ENCODE measurements around the gene KRT33B. TPM values are rescaled to one million over a fixed set of nuclear protein-coding genes. Genes with fewer than 3 reads are reported as not detected.
"Not testable (repeated sequence)": the region's sequence is repeated elsewhere in the genome, so short reads cannot be mapped to it uniquely, and the experiment has no call there.

Gene KRT33B
- total RNA-seq, 1 donor from 2014 or later, result not detected

DNA sequence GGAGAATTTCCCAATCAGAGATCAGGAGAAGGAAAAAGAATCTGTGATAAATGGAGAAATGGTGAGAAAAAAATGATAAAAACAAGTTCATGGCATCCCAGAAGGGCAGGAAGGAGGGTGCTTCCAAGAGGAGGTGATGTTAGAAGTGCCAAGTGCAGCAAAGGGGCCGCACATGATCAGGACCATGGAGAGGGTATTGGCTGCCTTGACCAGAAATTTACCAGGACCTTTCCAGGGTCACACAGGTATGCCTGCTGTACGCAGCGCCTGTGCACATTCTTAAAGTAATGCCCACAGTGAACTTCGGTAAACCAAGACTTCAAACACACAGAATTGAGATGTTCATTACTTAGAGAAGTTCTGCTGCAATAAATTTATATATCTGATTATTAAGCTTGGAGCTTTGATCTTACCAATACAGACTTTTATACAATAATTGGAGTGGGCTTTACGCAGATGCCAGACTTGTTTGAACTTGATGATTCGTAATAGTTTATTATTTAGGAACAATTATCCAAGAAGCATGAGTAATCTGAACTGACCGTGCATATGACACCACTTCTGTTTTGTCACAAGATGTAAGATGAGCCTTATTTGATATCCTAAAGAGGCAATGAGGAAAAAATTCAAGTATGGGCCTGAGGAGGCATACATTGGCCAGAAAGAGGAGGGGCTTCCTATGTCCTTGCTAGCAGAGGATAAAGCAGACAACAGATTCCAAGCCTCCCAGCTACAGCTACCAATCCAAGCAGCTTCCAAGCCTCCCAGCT lies 16.8 kb downstream of the KRT33B start:
- DNase-seq, result no peak
- no peak for ATAC-seq
- intact Hi-C loops (cut with micrococcal nuclease), result no loop called here

DNA sequence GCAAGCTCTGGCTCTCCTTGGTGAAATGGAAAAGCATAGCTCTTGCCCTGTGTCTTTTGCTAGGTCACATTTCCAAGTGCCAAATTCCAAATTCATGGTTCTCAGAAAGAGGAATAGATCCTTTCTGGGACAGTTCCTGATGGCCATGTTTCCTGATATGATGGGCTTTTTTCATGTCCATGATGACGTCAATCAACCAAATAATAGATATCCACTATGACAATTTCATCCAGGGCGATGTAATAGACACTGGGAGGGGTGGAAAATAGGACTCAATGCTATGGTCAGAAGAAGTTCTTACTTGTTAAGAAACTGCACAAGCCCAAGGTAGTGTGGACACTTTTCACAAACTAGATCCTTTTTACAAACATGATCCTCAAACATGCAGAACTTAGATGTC lies 18.4 kb downstream of the KRT33B start:
- intact Hi-C loops (cut with micrococcal nuclease), result no loop called here
- DNase-seq (no peak), ATAC-seq (no peak)

DNA sequence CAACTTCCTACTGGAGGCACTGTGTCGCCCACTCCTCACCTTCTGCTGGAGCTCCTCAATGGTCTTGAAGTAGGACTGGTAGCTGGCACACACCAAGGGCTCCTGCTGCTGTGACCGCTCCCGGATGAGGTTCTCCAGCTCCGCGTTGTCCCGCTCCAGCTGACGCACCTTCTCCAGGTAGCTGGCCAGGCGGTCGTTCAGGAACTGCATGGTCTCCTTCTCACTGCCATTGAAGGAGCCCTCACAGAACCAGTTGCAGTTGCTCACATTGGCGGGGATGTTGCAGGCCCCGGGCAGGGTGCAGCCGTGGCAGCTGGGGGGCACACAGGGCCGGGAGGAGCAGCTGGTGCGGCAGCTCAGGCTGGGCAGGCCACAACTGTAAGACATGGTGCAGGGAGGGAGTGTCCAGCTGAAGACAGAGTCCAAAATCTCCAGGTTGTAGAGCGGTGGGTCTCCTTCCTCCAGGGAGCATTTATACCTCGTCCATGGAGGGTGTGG lies 19.2 kb downstream of the KRT33B start, which contains the start of gene KRT33A:
Gene KRT33A, minus strand, starts transcription at position 448 of the 498 bp plus-strand sequence. Its CDS starts 61 bp downstream, at position 387.
- ATAC-seq; intact Hi-C loops (cut with micrococcal nuclease): not testable (repeated sequence)

DNA sequence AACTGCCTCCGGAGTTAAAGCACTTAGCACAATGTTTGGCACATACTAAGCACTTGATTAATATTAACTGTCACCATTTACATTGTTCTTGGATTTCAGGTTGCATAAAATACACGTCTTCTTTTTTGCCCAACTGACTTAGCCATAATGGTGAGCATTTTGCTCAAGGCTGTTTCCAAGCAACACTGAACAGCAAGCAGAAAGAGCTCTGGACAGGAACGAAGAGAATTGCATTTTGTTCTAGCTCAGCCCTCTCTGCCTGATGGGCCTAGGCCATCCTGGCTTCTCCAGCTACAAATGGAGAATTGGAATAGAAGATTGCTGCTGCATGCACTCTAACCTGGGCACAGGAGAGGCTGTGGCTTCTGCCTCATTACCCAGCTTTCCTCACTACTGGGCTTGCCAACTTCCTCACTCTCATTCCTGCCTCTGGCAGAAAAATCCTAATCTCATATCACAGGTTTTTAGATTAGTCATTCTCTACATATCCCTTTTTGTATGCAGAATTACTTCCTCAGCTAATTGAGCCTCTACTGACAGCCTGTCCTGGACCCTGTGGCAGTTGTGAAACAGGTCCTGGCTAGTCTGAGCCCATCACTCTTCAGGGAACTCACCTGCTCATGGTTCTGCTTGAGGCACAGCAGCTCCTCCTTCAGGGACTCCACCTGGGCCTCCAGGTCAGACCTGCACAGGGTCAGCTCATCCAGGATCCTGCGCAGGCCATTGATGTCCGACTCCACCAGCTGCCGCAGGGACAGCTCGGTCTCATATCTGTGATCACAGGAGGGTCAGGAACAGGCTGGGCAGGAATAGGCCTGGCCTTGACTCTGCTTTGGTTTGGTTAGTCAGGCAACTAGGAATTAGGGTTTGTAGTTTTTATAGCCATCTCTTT lies 21.5 kb downstream of the KRT33B start:
- ATAC-seq (no peak), DNase-seq (no peak)
- intact Hi-C loops (cut with micrococcal nuclease), result no loop called here

More for the DNA sequence above, 19.2 kb downstream of the KRT33B start, which contains the start of gene KRT33A:
- not testable (repeated sequence) for DNase-seq

DNA sequence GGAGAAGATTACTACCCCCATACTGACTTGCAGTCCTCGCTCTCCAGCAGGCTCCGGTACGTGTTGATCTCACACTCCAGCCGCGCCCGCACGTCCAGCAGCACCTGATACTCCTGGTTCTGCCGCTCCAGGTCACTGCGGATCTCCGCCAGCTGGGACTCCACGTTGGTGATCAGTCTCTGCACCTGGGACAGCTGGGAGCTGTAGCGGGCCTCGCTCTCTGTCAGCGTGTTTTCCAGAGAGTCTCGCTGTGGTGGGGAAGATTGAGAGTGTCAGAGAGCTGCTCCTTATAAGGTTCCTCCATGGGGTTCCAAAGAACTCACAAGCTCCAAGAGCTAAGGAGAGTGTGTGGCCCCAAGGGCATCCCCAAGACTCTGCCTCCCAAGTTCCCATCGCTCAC lies 23.2 kb downstream of the KRT33B start:
- DNase-seq; intact Hi-C loops (cut with micrococcal nuclease); ATAC-seq: not testable (repeated sequence)

DNA sequence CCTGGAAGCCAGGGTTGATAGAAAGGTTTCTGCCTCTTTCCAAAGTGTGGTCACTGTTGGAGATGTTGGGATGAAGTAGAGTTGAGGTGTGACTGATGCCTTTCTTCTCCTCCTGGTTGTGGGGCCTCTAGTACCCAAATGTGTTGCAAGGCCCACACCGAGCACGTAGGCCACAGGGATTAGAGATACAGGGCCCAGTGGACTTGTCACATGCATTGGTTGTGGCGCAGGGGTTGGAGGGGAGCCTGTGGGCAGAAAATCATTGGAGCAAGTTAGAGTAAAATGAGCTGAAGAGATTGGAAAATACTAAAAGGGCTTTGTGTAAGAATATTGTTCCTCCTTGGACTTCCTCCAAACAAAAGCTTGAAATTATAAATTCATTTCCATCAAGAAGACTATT lies 23.6 kb downstream of the KRT33B start:
- ATAC-seq (no peak), DNase-seq (no peak)
- intact Hi-C loops (cut with micrococcal nuclease), result no loop called here

DNA sequence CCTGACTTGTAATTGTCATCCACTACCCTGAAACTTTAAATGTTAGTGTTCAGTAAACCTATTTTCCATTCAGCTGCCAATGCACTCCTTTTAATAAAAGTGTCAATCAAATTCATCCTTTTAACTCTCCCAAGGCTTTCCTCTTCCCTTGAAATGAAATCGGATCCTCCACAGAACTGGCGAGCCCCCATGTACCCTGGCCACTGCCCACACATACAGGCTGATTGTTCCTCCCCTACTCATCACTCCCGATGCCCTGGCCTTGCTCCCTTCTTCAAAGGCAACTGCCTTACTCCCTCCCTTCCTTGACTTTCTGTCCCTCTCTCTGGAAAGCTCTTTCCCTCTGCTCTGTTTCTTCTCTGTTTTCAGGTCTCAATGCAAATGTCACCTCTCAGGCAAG lies 26.6 kb downstream of the KRT33B start:
- DNase-seq (no peak), ATAC-seq (no peak)
- intact Hi-C loops (cut with micrococcal nuclease), result no loop called here

DNA sequence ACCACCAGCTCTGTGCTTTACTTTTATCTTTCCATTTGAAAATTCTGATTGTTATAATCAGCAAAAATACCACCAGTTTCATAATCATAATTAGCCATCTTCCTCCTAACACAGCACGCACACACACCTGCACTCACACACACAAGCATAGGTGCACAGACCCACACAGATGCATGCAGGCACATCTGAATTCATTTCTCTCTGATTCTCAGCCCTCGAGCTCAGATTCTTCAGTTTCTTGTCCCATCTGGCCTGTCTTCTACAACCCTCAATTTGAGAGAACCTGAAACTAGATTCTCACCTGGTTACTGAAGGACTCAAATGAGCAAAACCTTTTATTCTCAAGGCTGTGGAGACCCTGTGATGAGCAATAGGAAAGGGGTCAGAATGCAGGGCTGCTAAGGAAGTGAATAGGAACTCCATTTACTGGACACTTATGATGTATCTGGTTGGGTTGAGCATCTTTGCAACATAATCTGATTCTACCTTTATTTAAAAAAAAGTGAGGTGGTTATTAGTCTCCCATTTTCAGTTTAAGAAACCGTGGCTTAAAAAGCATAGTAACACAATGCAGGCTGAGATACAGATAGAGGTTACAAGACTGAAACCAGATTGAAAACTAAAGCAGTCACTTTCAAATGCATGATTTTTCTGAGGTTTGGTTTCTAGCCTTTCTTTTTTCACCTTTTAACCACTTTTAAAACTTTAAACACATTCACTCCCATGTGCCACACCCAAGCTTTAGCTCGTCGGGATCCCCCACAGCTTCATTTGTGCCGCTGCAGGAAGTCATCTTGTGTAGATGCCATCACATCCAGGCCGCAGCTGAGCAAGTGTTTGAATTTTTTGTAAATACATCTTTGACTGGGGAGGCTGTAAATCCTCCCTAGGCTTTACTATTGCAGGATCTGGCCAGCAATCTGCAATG lies 28.4 kb downstream of the KRT33B start:
- ATAC-seq, result no peak
- intact Hi-C loops (cut with micrococcal nuclease), result no loop called here
- DNase-seq, result no peak

DNA sequence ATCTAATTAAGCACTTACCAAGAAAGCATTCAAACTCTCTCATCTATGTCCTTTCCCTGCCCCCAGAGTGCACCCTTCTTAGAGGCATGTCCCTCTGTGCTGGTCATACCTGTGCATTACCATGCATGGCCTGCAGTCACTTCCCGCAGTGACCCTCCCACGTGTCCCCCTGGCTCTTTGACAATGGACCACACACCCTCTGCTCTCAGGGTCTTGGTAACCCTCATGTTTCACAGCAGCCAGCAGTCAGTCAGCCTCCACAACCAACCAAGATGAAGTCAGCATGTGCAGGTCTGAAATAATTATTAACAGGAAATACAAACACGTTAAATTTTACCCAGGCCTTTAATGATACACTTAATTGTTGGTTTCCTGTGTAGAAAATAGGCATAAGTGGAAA lies 29.1 kb downstream of the KRT33B start:
- ATAC-seq (no peak), DNase-seq (no peak)
- intact Hi-C loops (cut with micrococcal nuclease), result no loop called here

DNA sequence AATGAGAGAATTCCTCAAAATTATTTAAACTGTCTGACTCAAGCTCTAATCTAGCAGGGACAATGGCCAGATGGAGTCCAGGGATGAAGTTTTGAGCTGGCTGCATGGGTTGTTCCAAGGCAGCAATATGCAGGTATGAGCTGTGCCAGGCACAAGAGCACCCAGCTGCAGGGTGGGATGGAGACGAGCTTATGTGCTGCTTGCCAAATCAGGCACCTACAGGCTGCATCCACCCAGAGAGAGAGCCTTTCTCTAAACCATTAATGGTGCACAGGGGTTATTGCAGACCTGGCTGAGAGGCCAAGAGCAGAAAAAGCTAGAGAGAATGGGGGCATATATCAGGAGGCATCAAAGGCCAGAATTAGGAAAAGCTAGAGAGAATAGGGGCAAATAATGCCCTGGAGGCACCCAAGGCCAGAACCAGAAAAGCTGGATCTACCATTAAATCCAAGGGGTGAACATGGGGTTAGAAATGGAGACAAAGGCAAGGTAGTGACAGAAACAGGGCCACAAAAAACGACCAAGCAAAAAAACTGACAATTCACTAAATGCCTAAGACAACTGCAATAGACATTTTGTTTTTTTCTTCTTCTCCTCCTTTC lies 29.9 kb downstream of the KRT33B start:
- ATAC-seq (no peak), DNase-seq (no peak)
- intact Hi-C loops (cut with micrococcal nuclease), result no loop called here

DNA sequence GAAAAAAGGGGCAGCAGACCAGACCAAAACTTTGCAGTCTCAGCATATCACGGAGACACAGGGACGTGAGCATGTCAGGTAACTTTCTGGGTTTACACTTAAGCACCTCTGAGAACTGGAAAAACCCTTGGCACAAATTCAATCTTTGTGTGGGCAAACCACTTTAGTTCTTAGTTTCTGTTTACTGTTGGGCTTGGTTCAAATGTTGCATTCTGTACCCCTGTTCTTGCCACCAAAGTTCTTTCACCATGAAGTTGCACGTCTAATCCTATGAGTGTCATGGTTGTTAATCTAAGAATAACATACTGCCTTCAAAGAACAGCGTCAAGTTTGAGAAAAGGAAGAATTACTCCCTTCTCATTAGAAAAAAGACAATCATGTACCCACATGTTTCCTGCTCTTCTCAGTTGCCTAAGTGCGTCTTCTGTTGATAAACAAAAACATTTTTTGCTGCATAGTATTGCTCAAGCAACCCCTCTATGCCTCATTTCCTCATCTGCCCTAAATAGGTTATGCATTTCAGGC lies 30.6 kb downstream of the KRT33B start:
- intact Hi-C loops (cut with micrococcal nuclease), result no loop called here
- ATAC-seq, result no peak
- DNase-seq, result no peak

DNA sequence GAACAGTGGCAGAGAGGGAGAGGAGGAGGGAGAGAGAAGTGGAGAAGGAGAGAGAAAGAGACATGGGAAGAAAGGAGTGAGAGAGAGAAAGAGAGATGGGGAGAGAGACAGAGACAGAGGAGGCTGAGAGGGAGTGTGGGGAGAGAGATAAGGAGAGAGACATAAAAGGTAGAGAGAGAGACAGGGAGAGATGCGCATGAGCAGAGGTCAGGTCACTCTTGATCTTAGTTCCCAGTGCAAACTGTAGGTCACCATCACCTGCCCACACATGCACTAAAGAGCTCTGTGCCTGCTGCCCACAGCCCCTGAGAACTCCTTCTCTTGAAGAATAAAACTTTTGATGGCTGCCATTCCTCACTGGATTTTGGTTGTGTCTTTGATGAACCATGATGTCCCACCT lies 33.9 kb downstream of the KRT33B start:
- ATAC-seq (no peak), DNase-seq (no peak)
- intact Hi-C loops (cut with micrococcal nuclease), result no loop called here

DNA sequence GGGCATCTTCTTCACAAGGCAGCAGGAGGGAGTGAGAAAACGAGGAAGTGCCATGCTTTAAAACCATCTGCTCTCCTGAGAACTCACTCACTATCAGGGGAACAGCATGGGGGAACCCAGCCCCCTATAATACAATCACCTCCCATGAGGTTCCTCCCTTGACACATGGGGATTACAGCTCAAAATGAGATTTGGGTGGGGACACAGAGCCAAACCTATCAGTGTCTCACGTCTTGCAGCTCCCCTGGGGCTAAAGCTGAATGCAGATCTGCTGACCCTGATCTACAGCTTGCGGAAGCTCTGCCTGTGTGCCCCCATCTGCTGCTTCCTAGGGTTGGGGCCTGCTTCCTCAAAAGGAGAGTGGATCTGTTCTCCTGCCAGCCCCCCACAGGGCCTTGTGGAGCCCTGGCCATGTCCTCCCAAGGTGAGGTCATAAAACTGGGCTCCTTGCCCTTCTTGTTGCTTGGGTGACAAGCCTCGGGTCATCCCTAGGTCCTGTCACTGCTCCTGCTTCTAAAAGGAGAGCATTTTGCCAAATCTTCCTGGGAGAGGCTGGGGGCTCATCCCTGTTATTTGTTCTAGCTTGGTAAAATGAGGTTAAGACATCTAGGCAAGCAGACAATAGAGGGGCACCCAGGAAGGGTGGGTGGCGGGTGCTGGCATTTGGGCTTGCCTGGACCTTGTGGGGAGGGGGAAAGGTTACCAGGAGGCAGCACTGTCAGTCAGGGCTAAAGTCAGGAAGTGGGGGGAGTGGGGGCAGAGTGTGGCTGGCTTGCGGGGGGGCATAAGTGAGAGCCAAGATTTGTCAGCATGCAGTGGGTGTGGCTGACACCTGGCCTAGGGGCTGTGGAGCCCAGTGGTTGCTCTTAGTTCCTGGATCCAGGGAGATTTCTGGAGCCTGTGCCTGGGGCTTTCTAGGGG lies 35.0 kb downstream of the KRT33B start:
- ATAC-seq (no peak), DNase-seq (no peak)
- intact Hi-C loops (cut with micrococcal nuclease), result no loop called here

DNA sequence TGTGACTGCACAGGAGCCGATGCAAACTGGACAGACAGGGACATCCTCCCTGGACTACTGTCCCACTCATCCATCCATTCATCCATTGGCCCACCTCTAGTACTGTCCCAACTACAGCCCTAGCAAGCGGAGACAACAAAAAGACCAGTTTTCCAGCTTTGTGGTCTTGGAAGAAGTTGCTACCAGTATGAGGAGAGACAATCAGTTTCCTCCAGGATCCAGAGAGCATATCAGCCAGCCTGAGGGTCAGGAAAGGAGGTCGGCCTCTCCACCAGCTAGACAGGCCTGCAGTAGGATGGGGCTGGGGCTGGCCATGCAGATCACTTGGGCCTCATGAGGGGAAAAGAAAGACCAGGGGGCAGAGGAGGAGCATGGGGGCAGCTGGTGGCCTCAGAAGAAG lies 35.8 kb downstream of the KRT33B start:
- ATAC-seq (no peak), DNase-seq (no peak)
- intact Hi-C loops (cut with micrococcal nuclease), result no loop called here

DNA sequence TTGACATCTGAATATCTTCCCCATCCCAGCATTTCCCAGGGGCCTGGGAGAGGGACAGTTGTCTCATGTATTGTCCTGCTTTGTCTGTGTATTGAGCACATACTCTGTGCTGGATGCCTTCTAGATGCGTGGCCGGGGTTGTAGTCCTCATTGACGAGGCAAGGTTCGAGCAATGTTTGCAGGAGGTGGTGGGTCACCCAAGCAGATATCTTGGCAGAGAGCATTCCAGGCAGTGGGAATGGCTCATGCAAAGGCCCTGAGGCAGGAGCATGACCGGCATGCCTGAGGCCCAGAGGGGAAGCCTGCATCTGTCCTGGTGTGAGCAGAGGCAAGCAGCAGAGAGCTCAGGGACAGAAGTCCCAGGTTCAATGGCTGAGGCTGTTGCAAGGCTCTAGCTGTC lies 36.5 kb downstream of the KRT33B start:
- intact Hi-C loops (cut with micrococcal nuclease), result no loop called here
- no peak for ATAC-seq
- no peak for DNase-seq

DNA sequence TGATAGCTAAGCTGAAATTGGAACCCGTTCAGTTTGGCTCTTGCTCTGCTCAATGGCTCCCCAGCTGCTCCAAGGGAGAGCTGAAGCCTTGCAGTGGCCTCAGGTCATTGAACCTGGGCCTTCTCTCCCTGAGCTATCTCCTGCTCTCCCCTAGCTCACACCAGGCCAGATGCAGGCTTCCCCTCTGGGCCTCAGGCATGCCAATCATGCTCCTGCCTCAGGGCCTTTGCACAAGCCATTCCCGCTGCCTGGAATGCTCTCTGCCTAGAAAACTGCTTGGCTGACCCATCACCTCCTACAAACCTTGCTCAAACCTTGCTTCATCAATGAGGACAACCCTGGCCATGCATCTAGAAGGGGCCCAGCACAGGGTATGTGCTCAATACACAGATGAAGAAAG lies 37.4 kb downstream of the KRT33B start:
- DNase-seq (no peak), ATAC-seq (no peak)
- intact Hi-C loops (cut with micrococcal nuclease), result no loop called here

DNA sequence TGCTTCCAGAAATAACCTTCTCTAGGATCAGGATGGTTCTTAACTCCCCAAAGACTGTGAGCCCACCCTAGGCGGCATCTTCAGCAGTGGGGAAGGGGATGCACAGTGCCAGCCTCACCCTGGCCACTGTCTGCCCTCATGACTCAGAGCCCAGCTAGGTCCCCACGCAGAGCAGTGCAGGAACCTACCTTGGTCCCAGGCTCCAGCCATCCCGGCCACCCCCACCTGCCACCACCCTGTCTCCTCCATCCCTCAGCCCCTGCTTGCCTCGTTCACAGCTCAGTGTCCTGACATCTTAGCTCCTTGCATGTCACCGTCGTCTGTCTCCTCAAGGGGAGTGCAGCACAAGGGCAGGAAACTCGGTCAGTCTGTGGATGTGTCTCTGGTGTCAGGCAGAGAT lies 38.0 kb downstream of the KRT33B start:
- intact Hi-C loops (cut with micrococcal nuclease), result no loop called here
- no peak for ATAC-seq
- no peak for DNase-seq

Data from left ventricle myocardium superior (tissue), 1 donor.